NCI-H524 (cell line): Measurements from ENCODE around the gene GLTPD2.

Source experiments
- DNase-seq, 2 experiments: peaks; one replicate each; lab custom pipeline; 2025; lab: John Stamatoyannopoulos, UW

GLTPD2 gene

DNA sequence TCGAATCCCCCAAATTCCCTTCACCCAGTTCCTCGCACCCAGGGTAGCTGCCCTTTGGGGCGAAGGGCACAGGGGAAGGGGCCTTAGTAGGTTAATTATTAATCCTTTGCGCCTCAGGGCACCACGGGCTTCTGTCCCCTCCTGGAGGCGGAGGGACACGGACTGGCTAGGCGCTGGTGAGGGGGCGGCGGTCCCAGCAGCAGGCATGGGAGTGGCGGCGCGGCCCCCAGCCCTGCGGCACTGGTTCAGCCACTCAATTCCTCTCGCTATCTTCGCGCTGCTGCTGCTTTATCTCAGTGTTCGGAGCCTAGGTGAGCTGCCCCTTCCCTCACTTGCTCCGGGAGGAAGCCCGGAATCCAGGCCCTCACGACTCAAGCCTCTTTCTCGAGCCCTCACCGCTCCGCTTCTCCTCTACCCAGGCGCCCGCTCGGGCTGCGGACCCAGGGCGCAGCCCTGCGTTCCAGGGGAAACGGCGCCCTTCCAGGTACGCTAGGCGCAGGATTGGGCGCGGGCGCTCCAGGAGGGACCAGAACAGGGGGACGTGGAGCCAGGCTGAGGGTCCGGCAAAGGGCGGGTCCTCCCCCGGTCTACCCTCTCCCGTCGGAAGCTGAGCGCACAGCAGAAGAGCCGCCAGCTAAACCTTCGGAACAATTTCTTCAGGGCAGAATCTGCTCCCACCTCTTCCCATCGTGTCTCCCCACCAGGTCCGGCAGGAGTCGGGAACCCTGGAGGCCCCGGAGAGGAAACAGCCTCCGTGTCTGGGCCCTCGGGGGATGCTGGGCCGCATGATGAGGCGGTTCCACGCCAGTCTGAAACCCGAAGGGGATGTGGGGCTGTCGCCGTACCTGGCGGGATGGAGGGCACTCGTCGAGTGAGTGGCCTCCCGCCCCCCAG, at the start of gene GLTPD2:
GLTPD2 (plus strand) TSS at position 158 of the 894 bp plus-strand sequence; CDS start at position 206, 48 bp downstream.
- peak in 1 of 2 experiments; percentile 20 for DNase-seq

DNA sequence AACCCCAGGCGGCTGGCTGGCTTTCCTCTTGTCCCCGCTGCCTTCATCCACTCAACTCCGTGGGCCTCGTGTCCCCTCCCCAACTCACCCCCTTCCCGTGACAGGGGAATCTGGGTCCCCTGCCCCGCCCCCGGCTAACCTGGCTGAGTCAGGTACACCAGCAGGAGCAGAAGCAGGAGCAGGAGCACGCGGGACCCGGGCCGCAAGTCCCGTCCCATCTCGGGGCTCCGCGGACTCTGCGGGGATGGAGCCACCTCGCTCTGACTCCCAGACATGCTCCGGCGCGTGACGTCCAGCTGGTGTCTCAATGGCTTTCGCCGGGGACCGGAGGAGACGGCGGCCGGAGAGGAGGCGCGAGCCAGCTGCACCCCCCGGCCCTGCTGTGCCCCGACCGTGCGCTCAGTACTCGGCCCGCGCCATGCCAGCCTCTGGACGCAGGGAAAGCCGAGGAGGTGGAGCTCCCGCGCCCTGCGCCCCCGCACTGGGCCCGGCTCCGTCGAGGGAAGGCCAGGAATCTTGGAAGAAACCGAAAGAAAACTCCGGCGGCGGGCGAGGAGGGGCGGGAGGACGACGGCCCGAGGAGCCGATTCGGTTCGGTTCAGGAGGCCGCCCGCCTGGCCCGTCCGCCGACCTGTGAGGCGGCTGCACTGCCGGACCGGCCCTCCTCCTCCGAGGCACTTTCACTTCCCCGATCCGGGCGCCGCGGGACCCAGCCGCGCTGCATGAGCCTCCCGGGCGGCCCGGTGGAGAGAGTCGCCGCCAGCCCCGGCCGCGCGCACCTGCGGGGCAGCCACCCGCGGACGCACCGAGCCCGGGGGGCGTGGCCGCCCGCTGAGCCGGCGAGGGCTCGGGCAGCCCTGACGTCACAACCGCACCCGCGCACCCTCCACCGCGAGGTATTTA, 49.4 kb upstream of the GLTPD2 start, which contains the start of the genes CXCL16 and ZMYND15:
CXCL16 (minus strand) TSS at position 807 of the 903 bp plus-strand sequence; CDS start at position 218, 589 bp downstream.
ZMYND15 (plus strand) TSS at position 712 of the 903 bp plus-strand sequence. CDS start 716 bp downstream, outside the sequence.
- DNase-seq = peak in 1 of 2 experiments; percentile 7

DNA sequence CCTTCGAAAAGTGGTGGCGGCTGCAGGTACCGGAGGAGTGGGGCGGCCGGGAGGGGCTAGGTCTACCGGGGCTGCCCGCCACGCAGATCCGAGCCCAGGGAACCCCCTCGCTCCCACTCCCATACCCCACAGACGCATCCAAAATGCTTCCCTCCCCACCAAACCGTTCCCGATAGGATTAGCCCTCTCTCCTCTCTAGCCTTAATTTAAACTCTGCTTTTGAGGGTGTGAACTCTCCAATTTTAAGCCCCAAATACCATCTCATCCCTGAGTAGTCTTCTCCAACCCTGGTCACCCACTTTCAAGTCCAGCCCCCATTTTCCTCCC, 48.8 kb upstream of the GLTPD2 start:
- no peak for DNase-seq

DNA sequence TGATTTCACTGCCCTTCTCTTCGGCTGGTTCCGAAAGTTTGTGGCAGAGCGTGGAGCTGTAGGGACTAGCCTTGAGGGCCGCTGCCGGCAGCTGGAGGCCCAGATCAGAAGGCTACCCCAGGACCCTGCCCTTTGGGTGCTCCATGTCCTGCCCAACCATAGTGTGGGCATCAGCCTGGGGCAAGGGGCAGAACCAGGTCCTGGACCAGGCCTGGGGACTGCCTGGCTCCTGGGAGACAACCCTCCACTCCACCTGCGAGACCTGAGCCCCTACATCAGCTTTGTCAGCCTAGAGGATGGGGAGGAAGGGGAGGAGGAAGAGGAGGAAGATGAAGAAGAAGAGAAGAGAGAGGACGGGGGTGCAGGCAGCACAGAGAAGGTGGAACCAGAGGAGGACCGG, 48.2 kb upstream of the GLTPD2 start:
- DNase-seq = no peak

DNA sequence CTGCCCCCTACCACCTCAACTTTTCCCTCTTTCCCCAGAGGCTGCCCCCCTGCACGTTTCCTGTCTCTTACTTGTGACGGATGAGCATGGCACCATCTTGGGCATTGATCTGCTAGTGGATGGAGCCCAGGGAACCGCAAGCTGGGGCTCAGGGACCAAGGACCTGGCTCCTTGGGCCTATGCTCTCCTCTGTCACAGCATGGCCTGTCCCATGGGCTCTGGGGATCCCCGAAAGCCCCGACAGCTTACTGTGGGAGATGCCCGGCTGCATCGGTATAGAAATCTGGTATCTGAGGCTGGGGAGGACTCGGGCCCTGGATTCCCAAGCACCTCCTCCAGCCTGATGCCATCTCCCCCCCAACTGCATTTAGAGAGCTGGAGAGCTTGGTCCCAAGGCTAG, 47.2 kb upstream of the GLTPD2 start:
- DNase-seq = no peak

DNA sequence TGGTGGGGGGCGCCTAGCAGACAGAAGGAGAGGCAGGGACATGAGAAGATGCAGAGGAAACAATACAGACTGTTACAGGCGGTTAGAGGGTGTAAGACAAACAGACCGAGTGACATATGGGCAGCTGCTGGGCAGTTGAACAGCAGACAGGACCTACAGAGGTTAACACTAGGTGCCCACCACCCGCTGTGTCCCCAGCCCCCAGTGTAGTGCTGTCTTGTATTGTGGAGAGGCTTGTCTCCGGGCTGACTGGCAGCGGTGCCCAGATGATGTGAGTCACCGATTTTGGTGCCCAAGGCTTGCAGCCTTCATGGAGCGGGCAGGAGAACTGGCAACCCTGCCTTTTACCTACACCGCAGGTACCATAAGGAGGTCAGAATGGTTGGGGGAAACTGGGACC, 46.6 kb upstream of the GLTPD2 start:
- DNase-seq = peak in 1 of 2 experiments; percentile 7

DNA sequence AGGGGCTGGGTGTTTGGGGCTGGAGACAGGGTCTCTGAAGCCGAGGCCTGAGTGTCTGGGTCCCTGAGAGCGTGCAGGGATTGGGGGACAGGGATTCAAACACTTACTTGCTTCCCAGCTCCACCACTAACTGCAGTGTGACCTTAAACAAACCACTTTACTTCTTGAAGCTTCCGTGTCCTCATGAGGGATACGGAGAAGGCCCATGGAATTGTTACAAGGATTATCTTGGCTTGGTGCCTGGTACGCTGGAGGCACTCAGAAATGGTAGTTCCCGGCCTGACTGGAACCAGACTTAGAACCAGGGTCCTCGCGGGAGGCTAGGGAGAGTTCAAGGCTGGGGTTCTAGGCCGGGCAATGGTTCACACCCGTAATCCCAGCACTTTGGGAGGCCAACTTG, 46.1 kb upstream of the GLTPD2 start:
- DNase-seq = no peak

DNA sequence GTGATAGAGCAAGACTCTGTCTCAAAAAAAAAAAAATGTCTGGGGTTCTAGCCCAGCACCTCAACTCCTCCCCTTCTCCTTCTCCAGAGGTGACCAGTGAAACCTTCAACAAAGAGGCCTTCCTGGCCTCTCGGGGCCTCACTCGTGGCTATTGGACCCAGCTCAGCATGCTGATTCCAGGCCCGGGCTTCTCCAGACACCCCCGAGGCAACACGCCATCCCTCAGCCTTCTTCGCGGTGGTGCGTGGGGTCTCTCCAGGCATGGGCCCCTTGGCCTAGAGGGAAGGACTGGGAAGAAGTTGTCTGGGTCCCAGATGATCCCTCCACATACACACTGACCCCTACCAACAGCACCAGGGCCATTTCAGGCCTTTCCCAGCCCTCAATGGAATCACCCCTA, 45.5 kb upstream of the GLTPD2 start:
- DNase-seq = no peak

DNA sequence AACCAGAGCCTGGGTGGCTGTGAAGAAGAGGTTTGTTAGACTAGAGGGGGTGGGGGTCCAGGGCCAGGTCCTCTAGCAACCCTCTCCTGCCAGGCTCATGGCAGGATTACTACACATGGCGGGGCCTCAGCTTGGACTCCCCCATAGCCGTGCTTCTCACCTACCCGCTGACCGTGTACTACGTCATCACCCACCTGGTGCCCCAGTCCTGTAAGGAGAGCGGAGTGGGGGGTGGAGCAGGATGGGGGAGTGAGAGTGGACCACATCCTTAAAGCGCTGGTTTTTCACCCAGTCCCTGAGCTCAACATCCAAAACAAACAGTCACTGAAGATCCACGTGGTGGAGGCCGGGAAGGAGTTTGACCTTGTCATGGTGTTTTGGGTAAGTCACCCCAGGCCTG, 44.9 kb upstream of the GLTPD2 start:
- no peak for DNase-seq

DNA sequence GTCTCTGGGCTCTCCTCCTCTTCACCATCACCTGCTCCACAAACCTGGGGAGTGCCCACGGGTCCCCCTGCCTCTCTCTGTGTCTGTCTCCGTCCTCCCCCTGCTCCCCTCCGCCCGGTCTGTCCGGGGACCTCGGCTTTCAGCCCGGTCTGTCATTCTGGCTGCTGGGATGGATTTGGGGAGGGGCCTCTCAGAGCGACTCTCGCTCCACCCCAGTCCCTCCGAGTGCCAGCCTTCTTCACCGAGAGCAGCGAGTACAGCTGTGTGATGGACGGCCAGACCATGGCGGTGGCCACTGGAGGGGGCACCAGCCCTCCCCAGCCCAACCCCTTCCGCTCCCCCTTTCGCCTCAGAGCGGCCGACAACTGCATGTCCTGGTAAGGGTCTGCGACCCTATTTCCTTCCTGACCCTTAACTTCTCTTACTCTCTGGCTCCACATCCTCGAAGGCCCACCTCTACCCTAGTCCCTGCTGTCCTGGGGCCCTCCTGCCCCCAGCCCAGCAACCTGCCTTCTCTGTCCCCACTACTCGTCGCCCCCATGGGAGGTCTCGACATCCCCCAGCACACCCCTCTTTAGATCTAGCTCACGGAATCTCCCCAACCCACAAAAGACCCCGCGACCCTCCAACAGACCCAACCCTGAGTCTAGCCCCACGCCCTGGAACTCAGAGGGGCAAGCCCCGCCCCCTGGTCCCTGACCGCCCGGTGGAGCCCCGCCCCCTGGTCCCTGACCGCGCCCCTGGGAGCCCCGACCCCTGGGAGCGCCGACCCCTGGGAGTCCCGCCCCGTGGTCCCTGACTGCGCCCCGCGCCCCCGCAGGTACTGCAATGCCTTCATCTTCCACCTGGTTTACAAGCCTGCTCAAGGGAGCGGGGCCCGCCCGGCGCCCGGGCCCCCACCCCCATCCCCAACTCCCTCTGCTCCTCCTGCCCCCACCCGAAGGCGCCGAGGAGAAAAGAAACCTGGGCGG, 43.5 kb upstream of the GLTPD2 start:
- DNase-seq = no peak

DNA sequence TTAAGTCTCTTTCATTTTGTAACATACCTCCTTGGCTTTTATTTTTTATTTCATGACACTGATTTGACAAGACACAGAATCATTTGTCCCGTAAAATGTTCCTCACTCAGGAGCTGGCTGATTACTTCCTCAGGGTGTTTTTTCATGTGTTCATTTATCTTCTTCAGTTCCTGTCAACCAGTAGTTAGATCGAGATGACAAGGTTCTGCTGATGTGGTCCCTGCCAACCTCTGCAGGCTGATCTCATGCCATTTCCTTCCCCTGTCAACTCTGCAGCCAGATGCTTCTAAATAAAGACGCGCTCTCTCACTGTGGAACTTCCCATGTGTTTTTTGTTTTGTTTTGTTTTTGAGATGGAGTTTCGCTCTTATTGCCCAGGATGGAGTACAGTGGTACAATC, 40.9 kb upstream of the GLTPD2 start:
- no peak for DNase-seq

DNA sequence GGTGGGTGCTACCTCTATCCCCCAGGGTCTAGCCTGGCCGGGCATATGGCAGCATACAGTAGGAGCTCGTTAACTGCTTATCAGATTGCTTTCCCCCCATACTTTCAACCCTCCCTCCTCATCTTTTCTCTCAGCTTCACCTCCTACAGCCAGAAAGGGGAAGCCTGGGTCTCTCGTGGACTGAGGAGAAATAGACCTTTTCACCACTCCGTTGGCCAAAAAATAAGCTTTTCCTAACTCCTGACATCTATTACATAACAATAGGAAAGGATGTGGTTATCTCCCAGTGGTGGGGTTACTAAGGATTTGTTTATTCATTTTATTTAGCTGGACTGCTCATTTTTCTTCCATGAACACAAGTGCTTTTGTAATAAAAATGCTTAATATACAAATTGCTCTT, 40.1 kb upstream of the GLTPD2 start:
- DNase-seq = no peak

DNA sequence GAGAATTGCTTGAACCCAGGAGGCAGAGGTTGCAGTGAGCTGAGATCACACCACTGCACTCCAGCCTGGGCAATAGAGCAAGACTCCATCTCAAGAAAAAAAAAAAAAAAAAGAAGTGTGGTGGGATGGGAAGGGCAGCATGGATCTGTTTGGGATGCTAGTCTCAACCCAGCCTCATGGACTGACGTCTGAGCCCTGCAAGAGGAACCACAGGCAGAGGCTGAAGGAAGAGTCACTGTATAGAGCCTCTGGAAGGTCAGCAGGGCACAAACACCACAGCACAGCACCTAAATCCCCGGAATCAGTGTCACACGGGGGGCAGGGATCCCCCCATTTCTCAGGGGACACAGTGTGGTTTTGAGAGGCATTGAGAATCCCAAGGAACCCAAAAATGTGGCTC, 38.2 kb upstream of the GLTPD2 start:
- DNase-seq = no peak

DNA sequence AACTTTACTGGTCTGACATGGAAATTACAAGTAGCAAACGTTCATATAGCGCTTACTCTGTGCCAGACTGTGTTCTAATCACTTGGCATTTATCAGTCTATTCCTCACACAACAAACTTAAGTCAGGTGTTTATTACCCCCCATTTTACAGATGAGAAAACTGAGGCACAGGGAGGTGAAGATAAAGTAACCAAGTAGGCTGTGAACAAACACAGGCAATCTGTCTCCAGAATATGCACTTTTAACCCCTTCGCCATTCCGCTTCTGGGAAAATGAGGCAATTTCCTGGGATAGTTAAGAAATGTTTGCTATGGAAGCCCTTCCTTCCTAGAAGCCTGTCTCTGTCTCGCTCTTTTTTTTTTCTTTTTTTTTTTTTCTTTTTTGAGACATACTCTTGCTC, 36.8 kb upstream of the GLTPD2 start:
- no peak for DNase-seq

DNA sequence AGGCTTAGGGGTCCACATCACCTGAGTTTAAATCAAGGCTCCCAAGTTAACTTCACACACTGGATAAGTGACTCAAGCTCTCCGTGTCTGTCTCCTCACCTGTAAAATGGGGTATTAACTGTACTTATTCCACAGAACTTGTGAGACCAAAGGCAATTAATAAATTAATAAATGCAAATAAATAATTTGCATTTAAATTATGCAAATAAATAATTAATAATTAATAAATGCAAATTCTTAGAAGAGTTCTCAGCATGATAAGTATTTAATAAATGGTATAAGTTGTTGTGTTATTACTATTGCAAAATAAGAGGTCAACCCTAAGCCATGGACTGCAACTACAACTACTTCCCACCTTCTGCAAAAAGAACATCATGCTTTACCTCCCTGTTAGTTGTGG, 35.4 kb upstream of the GLTPD2 start:
- DNase-seq = no peak

DNA sequence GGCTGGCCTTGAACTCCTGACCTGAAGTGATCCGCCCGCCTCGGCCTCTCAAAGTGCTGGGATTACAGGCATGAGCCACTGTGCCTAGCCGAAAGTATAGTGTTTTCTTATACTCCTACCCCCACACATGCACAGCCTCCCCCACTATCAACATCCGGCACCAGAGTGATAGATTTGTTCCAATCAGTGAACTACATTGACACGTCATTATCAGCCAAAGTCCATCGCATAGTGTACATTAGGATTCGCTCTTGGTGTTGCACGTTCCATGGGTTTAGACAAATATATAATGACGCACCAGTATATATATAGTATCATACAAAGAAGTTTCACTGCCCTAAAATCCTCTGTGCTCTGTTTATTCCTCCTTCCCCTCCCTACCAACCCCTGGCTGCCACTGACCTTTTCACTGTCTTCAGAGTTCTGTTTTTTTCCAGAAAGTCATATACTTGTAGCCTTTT, 29.0 kb upstream of the GLTPD2 start:
- DNase-seq = no peak

DNA sequence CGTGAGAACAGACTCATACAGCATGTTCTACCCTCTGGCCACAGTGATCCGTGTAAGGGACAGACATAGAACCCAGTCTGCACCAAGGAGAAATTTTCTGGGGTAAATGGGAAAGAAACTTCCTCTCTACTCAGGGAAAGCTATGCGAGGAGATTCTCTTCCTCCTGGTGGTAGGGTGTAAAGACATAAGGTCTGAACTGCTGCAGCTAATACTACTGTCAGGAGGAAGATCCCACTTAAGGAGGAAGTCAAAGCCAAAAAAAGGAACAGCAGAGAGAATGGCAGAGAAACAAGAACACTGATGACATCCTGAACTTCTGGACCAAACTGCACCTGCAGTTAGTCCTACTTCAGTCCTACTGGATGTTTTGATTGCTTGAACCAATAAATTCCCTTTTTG, 24.2 kb upstream of the GLTPD2 start:
- no peak for DNase-seq

DNA sequence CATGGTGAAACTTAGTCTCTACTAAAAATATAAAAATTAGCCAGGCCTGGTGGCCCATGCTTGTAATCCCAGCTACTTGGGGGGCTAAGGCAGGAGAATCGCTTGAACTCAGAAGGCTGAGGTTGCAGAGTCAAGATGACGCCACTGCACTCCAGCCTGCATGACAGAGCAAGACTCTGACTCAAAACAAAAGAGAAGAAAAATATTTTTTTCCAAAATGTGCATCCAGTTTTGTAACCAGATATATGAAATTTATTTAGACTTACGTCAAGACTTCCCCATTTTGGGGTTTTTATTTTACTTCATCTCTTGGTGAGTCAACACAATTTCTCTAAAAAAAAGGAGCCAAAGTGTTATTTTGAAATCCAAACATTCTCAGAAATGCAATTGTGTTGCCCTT, 22.6 kb upstream of the GLTPD2 start:
- DNase-seq = no peak

DNA sequence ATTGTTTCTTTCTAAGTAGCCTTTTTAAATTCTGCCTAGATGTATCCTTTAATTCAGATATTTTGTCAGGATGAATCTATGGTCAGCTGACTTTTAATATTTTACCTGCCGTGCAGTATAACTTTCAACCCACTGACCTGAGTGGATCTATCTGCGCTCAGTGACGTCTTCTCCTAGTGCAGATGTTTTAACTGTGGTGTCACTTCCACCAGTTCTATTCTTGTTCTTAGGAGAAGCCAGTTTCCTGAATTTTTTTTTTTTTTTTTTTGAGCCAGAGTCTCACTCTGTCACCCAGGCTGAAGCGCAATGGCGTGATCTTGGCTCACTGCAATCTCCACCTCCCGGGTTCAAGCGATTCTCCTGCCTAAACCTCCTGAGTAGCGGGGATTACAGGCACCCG, 22.0 kb upstream of the GLTPD2 start:
- DNase-seq = no peak

DNA sequence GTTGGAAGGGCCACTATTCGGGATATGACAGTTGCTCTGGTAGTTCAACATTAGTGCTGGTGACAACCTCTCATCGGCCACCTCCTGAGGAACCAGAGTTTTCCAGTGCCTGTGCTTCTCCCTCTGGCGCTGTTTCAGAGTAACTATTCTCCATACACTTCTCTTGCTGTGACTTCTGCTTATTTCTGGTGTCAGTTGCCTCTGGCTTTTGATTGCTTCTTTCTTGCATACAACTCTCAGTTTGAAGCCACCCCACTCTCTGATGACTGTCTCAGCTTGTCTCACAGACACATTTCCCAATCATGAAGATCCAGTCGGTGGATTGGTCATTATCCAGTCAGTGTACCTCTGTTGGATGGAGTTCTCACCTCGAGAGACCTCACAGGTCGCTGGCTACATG, 20.5 kb upstream of the GLTPD2 start:
- no peak for DNase-seq

DNA sequence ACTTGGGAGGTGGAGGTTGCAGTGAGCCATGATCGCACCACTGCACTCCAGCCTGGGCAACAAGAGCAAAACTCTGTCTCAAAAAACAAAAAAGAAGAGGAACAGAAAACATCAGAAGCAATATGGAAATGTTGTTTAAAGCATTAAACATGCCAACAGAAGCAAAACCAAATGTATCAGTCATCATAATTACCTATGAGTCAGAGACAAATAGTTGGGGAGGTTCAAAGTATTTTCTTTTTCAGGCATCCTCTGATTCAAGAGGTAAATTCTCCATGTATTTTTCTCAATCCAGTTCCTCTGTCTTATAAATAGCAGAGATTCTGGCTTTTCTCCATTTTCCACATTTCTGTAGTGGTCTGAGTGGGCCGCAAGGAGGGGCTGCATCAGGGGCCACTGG, 19.1 kb upstream of the GLTPD2 start:
- DNase-seq = no peak
